Measurements from ENCODE around the gene CHMP3. TPM values are rescaled to one million over a fixed set of nuclear protein-coding genes. Genes with fewer than 3 reads are reported as not detected.

The CHMP3 gene
- 78.2 and 139 TPM in 2 replicates for total RNA-seq

GRCh38 chr2:86562922-86563649 is at the start of gene CHMP3:
Gene CHMP3, minus strand, starts transcription at chr2:86563443. Its CDS starts 95 bp downstream, at chr2:86563348.

Other genes starting within 250 kb of the CHMP3 start
- gene REEP1, start 225.8 kb downstream of the CHMP3 start, total RNA-seq, result 0.15 TPM in 1 of 2 replicates, not detected in the other
- gene KDM3A, start 122.1 kb downstream of the CHMP3 start, total RNA-seq, result 21.3 and 24.4 TPM in 2 replicates
- gene RNF103, start 60.4 kb upstream of the CHMP3 start, total RNA-seq, result 16.9 and 17.7 TPM in 2 replicates
- 10.6 and 18.2 TPM in 2 replicates for gene RMND5A, start 156.8 kb upstream of the CHMP3 start, total RNA-seq
- not detected in 2 replicates for gene CD8A, start 227.5 kb upstream of the CHMP3 start, total RNA-seq

Data from smooth muscle cell of trachea (primary cell).